Tibial nerve (tissue), 4 donors: ENCODE measurements around the gene ZNF516. TPM values are rescaled to one million over a fixed set of nuclear protein-coding genes. Genes with fewer than 3 reads are reported as not detected.

Source experiments
- DNase-seq, 2 donors: peaks; one replicate each; pipeline ENCODE4 v3.0.0-alpha.2; 2019; ENCODE audit warnings: low spot score in 2 of 2
- H3K27ac ChIP-seq, 4 donors: fragments of 200-600 bp; sonication (generic) in 3 of 4; one replicate each; pipeline ENCODE4 v1.5.1; 2017 to 2019; ENCODE audit warnings: mild to moderate bottlenecking in 1 of 4
- H3K27me3 ChIP-seq, 2 donors: fragments of 200-600 bp; sonication (generic) in 1 of 2; one replicate each; pipeline versions ENCODE4 v1.5.1 to v1.6.0; 2017 to 2019
- H3K36me3 ChIP-seq, 3 donors: fragments of 200-600 bp; sonication (generic); one replicate each; pipeline ENCODE4 v1.5.1; 2018 to 2019
- H3K4me1 ChIP-seq, 4 donors: fragments of 200-600 bp; sonication (generic) in 3 of 4; one replicate each; pipeline ENCODE4 v1.5.1; 2017 to 2019
- H3K4me3 ChIP-seq, 4 donors: fragments of 200-600 bp; sonication (generic) in 3 of 4; one replicate each; pipeline ENCODE4 v1.5.1; 2017 to 2019; ENCODE audit warnings: mild to moderate bottlenecking in 1 of 4, moderate library complexity in 1 of 4
- H3K9me3 ChIP-seq, 4 donors: fragments of 200-600 bp; sonication (generic) in 3 of 4; one replicate each; pipeline ENCODE4 v1.5.1; 2017 to 2019
- EP300 ChIP-seq, 2 donors: sonication (generic); formaldehyde crosslinking; IDR thresholded peaks; one replicate each; pipeline ENCODE4 v1.6.1; 2017; ENCODE audit warnings: antibody characterized with exemption in 2 of 2, mild to moderate bottlenecking in 1 of 2
- POLR2A ChIP-seq, 2 donors: fragments of 450-650 bp; IDR thresholded peaks; one replicate each; pipeline ENCODE4 v1.6.1; 2017; ENCODE audit warnings: antibody characterized with exemption in 2 of 2, mild to moderate bottlenecking in 2 of 2, moderate library complexity in 2 of 2
- WGBS, 2 donors: methylation state at CpG; one replicate each; pipeline ENCODE4 v1.1.5; 2018; 5-methylcytosine and 5-hydroxymethylcytosine counted together
- total RNA-seq, 4 donors: library from RNA; depleted of rRNA; stranded (reverse); fragments of >200 nt; gene quantifications; one replicate each; pipeline ENCODE4 v1.1.0, GENCODE V29; 2016
- TF ChIP-seq, protein P1 (sequence below), 5 experiments: fragments of 200-600 bp in 3 of 5; fragments of 450-650 bp in 2 of 5; sonication (generic) in 3 of 5; IDR thresholded peaks; one replicate each; pipeline ENCODE4 v1.5.1; 2016 to 2019; ENCODE audit warnings: antibody characterized with exemption in 5 of 5, mild to moderate bottlenecking in 3 of 5, moderate library complexity in 2 of 5

Gene ZNF516
- total RNA-seq, 4 donors from 2014 or later, result 31.4 to 63.0 (median 45.5) TPM

DNA sequence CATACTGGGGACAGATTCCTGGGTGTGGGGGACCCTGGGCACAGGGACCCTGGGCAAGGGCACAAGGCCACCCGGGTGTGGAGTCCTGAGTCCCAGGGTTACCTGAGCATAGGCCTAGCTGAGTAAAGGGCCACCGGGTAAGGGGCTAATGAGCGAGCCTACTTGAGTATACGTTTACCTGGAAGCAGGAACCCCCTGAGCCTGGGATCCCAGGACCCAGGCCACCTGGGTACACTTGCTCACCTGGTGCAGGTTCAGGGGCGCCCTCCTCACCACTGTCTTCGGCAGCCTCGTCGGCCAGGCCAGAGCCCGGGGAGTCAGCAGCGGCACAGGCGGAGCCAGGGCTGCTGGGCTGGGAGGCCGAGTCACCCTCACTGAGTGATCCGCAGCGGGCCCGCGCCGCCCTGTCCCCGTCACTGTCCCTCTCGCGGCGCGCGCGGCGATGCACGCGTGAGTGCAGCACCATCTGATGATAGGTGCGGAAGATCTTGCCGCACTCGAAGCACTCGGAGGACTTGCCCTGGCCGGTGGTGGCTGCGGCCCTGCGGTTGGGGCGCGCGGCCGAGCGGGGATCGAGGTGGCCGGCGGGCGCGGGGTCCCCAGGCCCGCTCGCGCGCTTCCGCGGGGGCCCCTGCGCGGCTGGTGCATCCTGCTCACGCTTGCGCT is 53.9 kb downstream of the ZNF516 start:
- H3K9me3 ChIP-seq, result no peaks in the 10 kb centered on the region
- no peak for TF ChIP-seq POLR2A (IDR thresholded peaks at IDR 0.05)
- TF ChIP-seq, protein P1, sequence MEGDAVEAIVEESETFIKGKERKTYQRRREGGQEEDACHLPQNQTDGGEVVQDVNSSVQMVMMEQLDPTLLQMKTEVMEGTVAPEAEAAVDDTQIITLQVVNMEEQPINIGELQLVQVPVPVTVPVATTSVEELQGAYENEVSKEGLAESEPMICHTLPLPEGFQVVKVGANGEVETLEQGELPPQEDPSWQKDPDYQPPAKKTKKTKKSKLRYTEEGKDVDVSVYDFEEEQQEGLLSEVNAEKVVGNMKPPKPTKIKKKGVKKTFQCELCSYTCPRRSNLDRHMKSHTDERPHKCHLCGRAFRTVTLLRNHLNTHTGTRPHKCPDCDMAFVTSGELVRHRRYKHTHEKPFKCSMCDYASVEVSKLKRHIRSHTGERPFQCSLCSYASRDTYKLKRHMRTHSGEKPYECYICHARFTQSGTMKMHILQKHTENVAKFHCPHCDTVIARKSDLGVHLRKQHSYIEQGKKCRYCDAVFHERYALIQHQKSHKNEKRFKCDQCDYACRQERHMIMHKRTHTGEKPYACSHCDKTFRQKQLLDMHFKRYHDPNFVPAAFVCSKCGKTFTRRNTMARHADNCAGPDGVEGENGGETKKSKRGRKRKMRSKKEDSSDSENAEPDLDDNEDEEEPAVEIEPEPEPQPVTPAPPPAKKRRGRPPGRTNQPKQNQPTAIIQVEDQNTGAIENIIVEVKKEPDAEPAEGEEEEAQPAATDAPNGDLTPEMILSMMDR (IDR thresholded peaks at IDR 0.05), result no peak
- no peak for TF ChIP-seq EP300 (IDR thresholded peaks at IDR 0.05)
- H3K27me3 ChIP-seq, result no peaks in the 10 kb centered on the region
- WGBS, 2 donors, result 98% methylated on average over 54 of the region's 54 CpGs
- H3K27ac ChIP-seq, result peak overlapping the region in 1 of 4 donors; percentile 42
- peaks cover 0 to 79% (median 40%) of the 10 kb centered on the region in 4 donors for H3K4me1 ChIP-seq
- H3K4me3 ChIP-seq, result no peak overlapping the region
- peaks cover 0 to 28% (median 6%) of the 10 kb centered on the region in 3 donors for H3K36me3 ChIP-seq
- DNase-seq, result no peak

DNA sequence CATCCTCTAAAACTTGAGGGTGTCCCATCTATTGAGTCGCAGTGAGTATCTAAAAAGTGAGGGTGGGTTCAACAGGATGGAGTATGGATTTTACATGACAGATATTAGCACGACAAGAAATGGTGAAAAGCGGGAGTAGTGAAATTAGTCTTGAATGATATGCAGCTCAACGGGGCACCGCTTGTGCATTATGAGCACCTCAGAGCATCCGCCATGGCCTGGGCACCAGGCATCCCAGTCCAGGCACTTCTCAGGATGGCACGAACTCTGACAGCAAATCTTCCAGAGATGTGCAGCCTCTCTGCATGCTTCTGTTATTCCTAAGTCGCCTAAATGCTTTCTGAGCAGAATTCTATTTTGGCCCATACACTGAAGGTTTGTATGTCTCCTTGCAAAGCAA is 57.1 kb downstream of the ZNF516 start:
- no peak for DNase-seq
- peaks cover 0 to 39% (median 6%) of the 10 kb centered on the region in 3 donors for H3K36me3 ChIP-seq
- WGBS, 2 donors, result 74 to 78% methylated on average over 8 of the region's 8 CpGs
- peaks cover 0 to 72% (median 23%) of the 10 kb centered on the region in 4 donors for H3K4me1 ChIP-seq
- TF ChIP-seq POLR2A (IDR thresholded peaks at IDR 0.05) (no peak), EP300 (IDR thresholded peaks at IDR 0.05) (no peak)
- TF ChIP-seq, protein P1 (IDR thresholded peaks at IDR 0.05), result no peak
- no peaks in the 10 kb centered on the region for H3K9me3 ChIP-seq
- no peak overlapping the region for H3K4me3 ChIP-seq
- peak overlapping the region in 3 of 4 donors; percentile 63 to 86 (median 83) for H3K27ac ChIP-seq
- no peaks in the 10 kb centered on the region for H3K27me3 ChIP-seq

DNA sequence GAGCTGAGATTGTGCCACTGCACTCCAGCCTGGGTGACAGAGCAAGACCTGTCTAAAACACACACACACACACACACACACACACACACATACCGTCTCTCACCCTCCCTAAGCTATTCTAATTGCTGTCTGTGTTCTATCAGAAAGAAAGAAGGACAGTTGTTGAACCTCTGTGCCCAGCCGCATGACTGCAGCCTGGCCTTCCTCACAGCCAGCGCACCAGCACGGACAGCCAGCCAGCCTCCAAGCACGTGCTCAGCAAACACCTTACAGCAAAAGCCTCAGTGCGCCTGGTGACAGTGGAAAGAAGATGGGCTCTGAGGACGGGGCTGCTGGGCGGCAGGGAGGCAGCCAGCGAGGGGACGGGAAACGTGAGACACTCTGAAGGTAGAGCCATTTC is 58.0 kb downstream of the ZNF516 start:
- 66 to 75% methylated on average over 11 of the region's 11 CpGs for WGBS, 2 donors
- TF ChIP-seq EP300 (IDR thresholded peaks at IDR 0.05) (no peak), POLR2A (IDR thresholded peaks at IDR 0.05) (no peak)
- TF ChIP-seq, protein P1 (IDR thresholded peaks at IDR 0.05), result no peak
- H3K36me3 ChIP-seq, result peaks cover 0 to 38% (median 6%) of the 10 kb centered on the region in 3 donors
- no peaks in the 10 kb centered on the region for H3K9me3 ChIP-seq
- H3K4me1 ChIP-seq, result peaks cover 0 to 73% (median 22%) of the 10 kb centered on the region in 4 donors
- peak overlapping the region; percentile 32 to 86 (median 73) for H3K27ac ChIP-seq
- H3K4me3 ChIP-seq, result no peak overlapping the region
- H3K27me3 ChIP-seq, result no peaks in the 10 kb centered on the region
- DNase-seq, result no peak

DNA sequence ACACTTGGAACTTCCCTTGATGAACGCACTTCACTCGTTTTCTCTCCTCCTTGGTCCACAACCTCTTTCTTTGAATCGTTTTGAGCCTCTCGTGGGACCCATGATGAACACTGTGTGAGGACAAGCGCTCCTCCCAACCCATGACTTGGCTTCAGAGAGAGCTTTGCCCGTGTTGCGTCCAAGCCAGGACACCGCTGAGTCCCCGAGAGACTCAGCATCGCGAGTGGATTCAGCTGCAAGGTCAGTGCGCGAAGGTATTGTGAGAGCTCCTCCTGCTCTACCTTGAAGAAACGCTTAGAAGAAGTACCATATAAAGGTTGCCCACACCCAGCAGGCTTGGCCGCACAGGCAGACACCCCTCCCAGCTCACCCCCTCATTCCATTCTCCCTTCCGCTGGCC is 58.7 kb downstream of the ZNF516 start:
- Histone ChIP-seq H3K4me3 (no peak overlapping the region), H3K9me3 (no peaks in the 10 kb centered on the region), H3K27me3 (no peaks in the 10 kb centered on the region), H3K4me1 (peaks cover 0 to 80% (median 25%) of the 10 kb centered on the region in 4 donors), H3K36me3 (peaks cover 0 to 31% (median 6%) of the 10 kb centered on the region in 3 donors), H3K27ac (peak overlapping the region; percentile 11 to 86 (median 58))
- WGBS, 2 donors, result 82 to 85% methylated on average over 16 of the region's 16 CpGs
- peak in 1 of 2 donors; percentile 36 for TF ChIP-seq EP300 (IDR thresholded peaks at IDR 0.05)
- TF ChIP-seq, protein P1 (IDR thresholded peaks at IDR 0.05), result no peak
- TF ChIP-seq POLR2A (IDR thresholded peaks at IDR 0.05), result no peak
- no peak for DNase-seq

DNA sequence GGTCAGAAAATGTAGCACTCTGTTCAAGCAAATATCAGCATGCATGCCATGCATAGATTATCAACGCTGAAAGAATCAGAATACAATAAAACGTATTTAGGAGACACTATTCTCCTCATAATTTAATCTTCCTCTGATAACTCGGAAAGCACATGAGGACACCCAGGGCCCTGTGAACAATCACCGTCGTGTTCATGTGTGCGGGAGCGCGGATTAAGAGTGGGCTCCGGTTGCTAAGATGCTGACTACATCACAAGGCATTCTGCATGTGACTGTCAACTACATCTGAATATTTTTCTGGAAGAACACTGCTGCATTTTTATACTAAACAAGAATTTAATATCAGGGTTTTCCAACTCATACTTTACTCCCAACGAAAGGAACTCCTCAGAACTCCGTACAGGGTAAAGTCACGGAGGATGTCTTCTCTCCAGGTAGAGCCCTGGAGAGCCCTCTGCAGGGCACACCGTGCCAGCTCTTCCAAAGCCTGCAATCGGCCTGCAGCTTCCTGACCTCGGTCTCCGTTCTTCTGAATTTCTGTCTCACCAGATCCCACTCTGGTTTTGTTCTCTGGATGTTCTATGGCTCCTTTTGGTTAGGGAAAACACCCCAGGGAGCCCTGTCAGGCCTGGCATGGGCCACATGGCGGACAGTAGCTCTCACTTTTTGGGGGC is 59.6 kb downstream of the ZNF516 start:
- no peaks in the 10 kb centered on the region for H3K9me3 ChIP-seq
- DNase-seq, result no peak
- H3K4me3 ChIP-seq, result no peak overlapping the region
- H3K36me3 ChIP-seq, result peaks cover 0 to 22% (median 0%) of the 10 kb centered on the region in 3 donors
- WGBS, 2 donors, result 56 to 62% methylated on average over 17 of the region's 17 CpGs
- H3K4me1 ChIP-seq, result peaks cover 0 to 89% (median 27%) of the 10 kb centered on the region in 4 donors
- TF ChIP-seq, protein P1 (IDR thresholded peaks at IDR 0.05), result peak in 1 of 5 experiments; percentile 12
- TF ChIP-seq POLR2A (IDR thresholded peaks at IDR 0.05), result no peak
- TF ChIP-seq EP300 (IDR thresholded peaks at IDR 0.05), result peak in 1 of 2 donors; percentile 66
- no peaks in the 10 kb centered on the region for H3K27me3 ChIP-seq
- H3K27ac ChIP-seq, result peak overlapping the region; percentile 23 to 86 (median 73)
